Smooth muscle cell (in vitro differentiated cells): ENCODE measurements around the gene BMERB1. TPM values are rescaled to one million over a fixed set of nuclear protein-coding genes. Genes with fewer than 3 reads are reported as not detected.

Experiments
- DNase-seq: peaks from one replicate; lab custom pipeline; 2025; ENCODE audit not compliant: unreplicated experiment; lab: John Stamatoyannopoulos, UW
- H2AFZ ChIP-seq: fragments of 200-600 bp; sonication (generic); 2 replicates; pipeline ENCODE4 v1.6.0; 2016; ENCODE audit warnings: antibody characterized with exemption, low read depth, mild to moderate bottlenecking
- H3F3A ChIP-seq: fragments of 200-600 bp; sonication (generic); 2 replicates; pipeline ENCODE4 v1.6.0; 2017; ENCODE audit warnings: antibody characterized with exemption, low read depth
- H3K27ac ChIP-seq: fragments of 200-600 bp; sonication (generic); 2 replicates; pipeline ENCODE4 v1.5.1; 2016; ENCODE audit warnings: low read depth, mild to moderate bottlenecking
- H3K27me3 ChIP-seq: fragments of 200-600 bp; sonication (generic); 2 replicates; pipeline ENCODE4 v1.6.1; 2016; ENCODE audit warnings: low read depth, mild to moderate bottlenecking
- H3K36me3 ChIP-seq: fragments of 200-600 bp; sonication (generic); 2 replicates; pipeline ENCODE4 v1.5.1; 2016; ENCODE audit warnings: low read depth
- H3K4me1 ChIP-seq: fragments of 200-600 bp; sonication (generic); 2 replicates; pipeline ENCODE4 v1.5.1; 2016; ENCODE audit warnings: low read depth
- H3K4me2 ChIP-seq: fragments of 200-600 bp; sonication (generic); 2 replicates; pipeline ENCODE4 v1.6.0; 2016; ENCODE audit warnings: mild to moderate bottlenecking
- H3K4me3 ChIP-seq: fragments of 200-600 bp; sonication (generic); 2 replicates; pipeline ENCODE4 v1.5.1; 2016; ENCODE audit warnings: mild to moderate bottlenecking
- H3K79me2 ChIP-seq: fragments of 200-600 bp; sonication (generic); 2 replicates; pipeline ENCODE4 v1.6.0; 2016; ENCODE audit warnings: low read depth, mild to moderate bottlenecking
- H3K9ac ChIP-seq: fragments of 200-600 bp; sonication (generic); 2 replicates; pipeline ENCODE4 v1.6.0; 2016; ENCODE audit warnings: low read depth
- H3K9me3 ChIP-seq: fragments of 200-600 bp; sonication (generic); replicated peaks from 2 replicates; pipeline ENCODE4 v1.5.1; 2016; ENCODE audit warnings: low read depth
- H4K20me1 ChIP-seq: fragments of 200-600 bp; sonication (generic); 2 replicates; pipeline ENCODE4 v1.6.0; 2016; ENCODE audit warnings: low read depth
- CTCF ChIP-seq: fragments of 200-600 bp; sonication (generic); IDR thresholded peaks from 2 replicates; pipeline ENCODE4 v1.5.1; 2017; ENCODE audit warnings: borderline replicate concordance, mild to moderate bottlenecking, antibody characterized with exemption; ENCODE audit not compliant: insufficient read depth, poor library complexity, severe bottlenecking
- WGBS: methylation state at CpG from one replicate; pipeline ENCODE4 v1.1.7; 2016; ENCODE audit warnings: low lambda C conversion rate; 5-methylcytosine and 5-hydroxymethylcytosine counted together
- polyA plus RNA-seq: library from polyadenylated mRNA; unstranded; fragments of >200 nt; fragmentation: Nextera tagmentation; extraction: Ambion mirVana; gene quantifications from 2 replicates; pipeline ENCODE4 v1.2.1, GENCODE V29; 2016
- total RNA-seq: library from RNA; depleted of rRNA; stranded (reverse); fragments of >200 nt; gene quantifications from 2 replicates; pipeline ENCODE4 v1.2.3, GENCODE V29; 2014

The BMERB1 gene
- total and polyA plus RNA-seq, 2 experiments from 2014 or later = 16.5 to 20.0 TPM

DNA sequence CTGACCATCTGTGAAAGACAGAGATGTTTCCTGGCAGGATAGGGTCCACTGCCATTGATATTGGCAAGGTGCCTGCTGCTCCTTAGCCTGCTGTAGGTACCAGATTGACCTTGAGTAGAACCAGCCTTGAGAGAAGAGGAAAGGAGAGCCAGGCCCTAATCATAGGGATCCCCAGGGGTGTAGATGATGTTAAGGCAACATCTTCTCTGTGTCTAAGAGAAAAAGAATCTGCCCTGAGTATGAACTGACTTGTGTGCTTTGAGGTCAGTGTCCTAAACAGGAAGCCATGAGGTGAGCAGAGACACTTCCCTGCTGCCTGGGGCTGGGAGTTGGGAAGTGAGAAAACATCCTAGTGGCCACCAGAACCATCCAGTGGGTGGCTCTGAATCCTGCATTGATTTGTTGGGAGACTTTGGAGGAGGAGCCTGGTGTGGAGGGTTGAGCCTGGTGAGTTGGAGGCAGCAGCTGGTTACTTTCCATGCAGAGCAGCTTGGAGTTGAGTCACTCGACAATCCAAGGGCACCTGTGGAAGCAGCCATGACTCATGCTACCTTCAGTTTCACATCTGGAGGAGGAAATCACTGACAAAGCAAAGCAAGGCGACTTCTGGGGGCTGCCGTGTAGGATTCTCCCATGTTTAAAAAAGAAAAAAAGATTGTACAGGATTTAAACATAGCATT lies 47.8 kb downstream of the BMERB1 start:
- Histone ChIP-seq H2AFZ (no peak overlapping the region), H3K9me3 (no peaks in the 10 kb centered on the region), H3K79me2 (no peaks in the 10 kb centered on the region), H3K27ac (peak overlapping the region; percentile 56), H3K9ac (no peak overlapping the region), H4K20me1 (no peaks in the 10 kb centered on the region), H3K4me1 (no peaks in the 10 kb centered on the region), H3K36me3 (no peaks in the 10 kb centered on the region), H3K4me3 (no peak overlapping the region), H3K27me3 (no peaks in the 10 kb centered on the region), H3K4me2 (peak overlapping the region; percentile 6), H3F3A (peaks cover 3% of the 10 kb centered on the region)
- no peak for TF ChIP-seq CTCF
- no peak for DNase-seq
- WGBS = 20% methylated on average over 3 of the region's 3 CpGs

GRCh38 chr16:15482748-15483298 lies 48.4 kb downstream of the BMERB1 start:
- TF ChIP-seq CTCF = no peak
- Histone ChIP-seq H3K9me3 (no peaks in the 10 kb centered on the region), H3K79me2 (no peaks in the 10 kb centered on the region), H3K4me1 (no peaks in the 10 kb centered on the region), H3K36me3 (no peaks in the 10 kb centered on the region), H3K4me3 (no peak overlapping the region), H3K4me2 (peak overlapping the region; percentile 6), H3F3A (peaks cover 3% of the 10 kb centered on the region), H3K9ac (no peak overlapping the region), H2AFZ (no peak overlapping the region), H3K27me3 (no peaks in the 10 kb centered on the region), H3K27ac (peak overlapping the region; percentile 43), H4K20me1 (no peaks in the 10 kb centered on the region)
- no peak for DNase-seq
- WGBS = 98% methylated on average over 7 of the region's 7 CpGs

- H3K4me3 ChIP-seq = no peak overlapping the region
- 68% methylated on average over 2 of the region's 2 CpGs for WGBS
- H3K9ac ChIP-seq = no peak overlapping the region
- no peaks in the 10 kb centered on the region for H3K4me1 ChIP-seq
- no peaks in the 10 kb centered on the region for H4K20me1 ChIP-seq
- no peaks in the 10 kb centered on the region for H3K27me3 ChIP-seq
- no peak overlapping the region for H3K27ac ChIP-seq
- H2AFZ ChIP-seq = no peak overlapping the region
- no peaks in the 10 kb centered on the region for H3K9me3 ChIP-seq
- H3K4me2 ChIP-seq = no peak overlapping the region
- peaks cover 3% of the 10 kb centered on the region for H3F3A ChIP-seq
- DNase-seq = no peak
- no peak for TF ChIP-seq CTCF
- H3K36me3 ChIP-seq = no peaks in the 10 kb centered on the region
- no peaks in the 10 kb centered on the region for H3K79me2 ChIP-seq
Measured at GRCh38 chr16:15483857-15484256, 49.5 kb downstream of the BMERB1 start.

GRCh38 chr16:15484662-15485061 lies 50.3 kb downstream of the BMERB1 start:
- Histone ChIP-seq H3K27me3 (no peaks in the 10 kb centered on the region), H3K4me2 (no peak overlapping the region), H3K9me3 (no peaks in the 10 kb centered on the region), H3K4me1 (no peaks in the 10 kb centered on the region), H3K27ac (no peak overlapping the region), H3K36me3 (no peaks in the 10 kb centered on the region), H2AFZ (no peak overlapping the region), H4K20me1 (no peaks in the 10 kb centered on the region), H3K9ac (no peak overlapping the region), H3K4me3 (no peak overlapping the region), H3F3A (peaks cover 8% of the 10 kb centered on the region), H3K79me2 (no peaks in the 10 kb centered on the region)
- 75% methylated on average over 5 of the region's 5 CpGs for WGBS
- no peak for TF ChIP-seq CTCF
- DNase-seq = no peak
